GM18520 (cell line): ENCODE measurements around the gene SWSAP1.
"Not testable (repeated sequence)": the region's sequence is repeated elsewhere in the genome, so short reads cannot be mapped to it uniquely, and the experiment has no call there.

Experiments
- ATAC-seq: cut with Tn5 transposase; IDR thresholded peaks from one replicate; pipeline ENCODE4 v1.9.1; 2021; ENCODE audit not compliant: unreplicated experiment

Gene SWSAP1

DNA sequence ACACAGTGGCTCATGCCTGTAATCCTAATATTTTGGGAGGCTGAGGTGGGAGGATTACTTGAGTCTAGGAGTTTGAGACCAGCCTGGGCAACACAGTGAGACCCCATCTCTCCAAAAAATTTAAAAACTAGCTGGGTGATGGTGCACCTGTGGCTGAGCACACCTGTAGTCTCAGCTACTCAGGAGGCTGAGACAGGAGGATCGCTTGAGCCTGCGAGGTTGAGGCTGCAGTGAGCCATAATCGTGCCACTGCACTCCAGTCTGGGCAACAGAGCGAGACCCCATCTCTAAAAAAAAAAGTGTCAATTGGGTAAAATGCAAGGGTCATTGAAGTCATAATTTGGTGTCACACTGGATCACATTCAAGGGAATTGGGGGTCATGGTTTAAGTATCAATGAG lies 20.4 kb upstream of the SWSAP1 start:
- not testable (repeated sequence) for ATAC-seq

DNA sequence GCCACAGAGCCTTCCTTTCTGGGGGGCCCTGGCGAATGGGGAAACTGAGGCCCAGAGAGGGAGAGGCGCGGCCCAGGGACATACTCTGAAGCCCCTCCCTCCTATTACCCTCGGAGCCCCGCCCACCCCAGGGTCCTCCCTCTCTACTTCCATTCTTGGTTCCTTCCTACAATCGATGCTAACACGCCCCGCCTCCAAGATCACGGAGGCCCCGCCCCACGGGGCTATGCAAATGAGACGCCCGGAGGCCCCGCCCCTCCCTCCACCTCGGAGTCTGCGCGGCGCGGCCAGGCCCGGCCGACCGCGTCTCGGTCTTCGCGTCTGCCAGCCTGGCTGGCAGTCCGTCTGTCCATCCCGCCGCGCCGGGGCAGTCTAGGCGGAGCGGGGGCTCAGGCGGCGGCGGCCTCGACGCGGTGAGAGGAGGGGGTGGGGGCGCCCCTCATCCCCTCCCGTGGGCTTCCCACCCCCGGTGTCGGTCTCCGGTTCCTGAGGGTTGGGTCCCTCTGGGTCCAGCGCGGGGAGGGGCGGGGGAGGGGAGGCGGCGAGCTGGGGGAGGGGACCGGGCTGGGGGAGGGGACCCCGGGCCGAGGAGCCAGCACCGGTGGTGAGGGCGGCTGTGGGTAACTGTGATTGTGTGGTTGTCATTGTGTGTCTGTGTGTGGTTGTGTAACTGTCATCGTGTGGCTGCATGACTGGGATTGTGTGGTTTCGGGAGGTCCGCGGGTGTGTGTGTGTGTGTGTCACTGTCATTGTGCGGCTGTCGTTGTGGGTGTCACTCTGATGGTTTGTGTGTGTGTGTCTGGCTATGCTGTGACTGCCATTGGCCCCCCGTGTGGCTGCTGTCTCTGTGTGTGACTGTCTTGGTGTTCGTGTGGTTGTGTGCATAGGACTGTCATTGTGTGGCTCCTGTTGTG lies 19.0 kb upstream of the SWSAP1 start, which contains the start of gene PLPPR2:
TSS of gene PLPPR2 (plus strand) at position 273 of the 914 bp plus-strand sequence. CDS start 2,242 bp downstream, outside the sequence.
- no peak for ATAC-seq

DNA sequence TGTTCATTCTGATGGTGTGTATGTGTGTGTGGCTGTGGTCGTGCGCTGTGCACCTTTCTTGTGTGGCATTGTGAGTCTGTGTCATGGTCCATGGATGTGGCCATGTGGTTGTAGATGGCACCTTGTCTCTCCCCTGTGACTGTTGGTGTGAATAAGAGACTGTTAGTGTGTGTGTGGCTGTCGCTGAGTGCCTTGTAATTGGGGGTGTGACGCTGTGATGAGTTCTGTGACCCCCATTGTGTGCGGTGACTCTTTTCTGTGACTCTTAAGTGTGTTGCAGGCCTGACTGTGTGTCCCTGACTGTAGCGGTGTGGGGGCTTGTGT lies 18.4 kb upstream of the SWSAP1 start:
- no peak for ATAC-seq

DNA sequence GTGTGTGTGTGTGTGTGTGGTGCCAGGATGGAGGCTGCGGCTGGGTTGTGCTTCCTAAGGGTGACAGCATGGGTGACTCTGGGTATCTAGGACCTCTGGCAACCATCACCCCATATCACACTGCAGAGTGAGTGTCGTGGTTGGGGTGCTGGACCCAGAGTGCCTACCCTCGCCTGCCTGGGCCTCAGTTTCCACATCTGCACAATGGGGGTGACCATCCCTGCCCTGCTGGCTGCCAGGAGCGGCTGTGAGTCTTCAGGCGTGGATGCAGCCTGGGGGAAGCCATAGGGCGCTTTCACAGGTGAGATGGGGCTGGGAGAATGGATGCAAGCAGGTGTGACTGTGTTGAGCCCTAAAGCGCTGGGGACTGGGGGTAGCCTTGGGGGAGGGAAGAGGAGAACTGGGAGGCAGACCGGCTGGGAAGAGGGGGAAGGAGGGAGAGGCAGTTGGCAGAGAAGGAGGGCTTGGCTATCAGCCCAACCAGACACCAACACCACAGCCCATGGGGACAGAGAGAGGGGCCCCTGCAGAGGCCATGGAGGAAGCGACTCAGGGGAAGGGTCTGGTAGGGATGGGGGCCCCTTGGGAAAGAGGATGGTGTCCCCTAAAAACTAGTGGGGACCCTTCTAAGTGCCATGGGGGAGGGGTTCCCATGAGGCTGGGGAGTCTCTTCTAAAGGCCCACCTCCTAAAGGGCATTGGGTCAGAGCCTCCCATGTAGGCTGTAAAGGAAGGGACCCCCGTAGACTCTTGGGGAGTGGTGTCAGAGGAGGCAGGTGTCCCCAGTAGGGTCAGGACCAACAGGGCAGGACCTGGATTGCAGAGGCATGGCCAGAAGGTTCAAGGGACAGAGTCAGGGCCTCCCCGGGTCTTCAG lies 17.6 kb upstream of the SWSAP1 start:
- no peak for ATAC-seq

DNA sequence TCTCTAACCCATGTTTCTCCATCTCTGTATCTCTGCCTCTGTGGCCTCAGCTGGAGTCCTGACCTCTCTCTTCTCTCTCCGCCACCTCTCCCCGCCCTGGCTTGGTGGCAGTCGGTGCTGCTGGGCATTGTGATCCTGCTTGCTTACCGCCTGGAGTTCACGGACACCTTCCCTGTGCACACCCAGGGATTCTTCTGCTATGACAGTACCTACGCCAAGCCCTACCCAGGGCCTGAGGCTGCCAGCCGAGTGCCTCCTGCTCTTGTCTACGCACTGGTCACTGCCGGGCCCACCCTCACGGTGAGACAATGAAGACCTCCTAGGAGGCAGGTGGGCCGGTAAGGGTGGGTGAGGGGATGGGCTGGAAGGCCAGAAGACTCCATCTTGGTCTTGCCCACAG lies 15.0 kb upstream of the SWSAP1 start:
- ATAC-seq = no peak

DNA sequence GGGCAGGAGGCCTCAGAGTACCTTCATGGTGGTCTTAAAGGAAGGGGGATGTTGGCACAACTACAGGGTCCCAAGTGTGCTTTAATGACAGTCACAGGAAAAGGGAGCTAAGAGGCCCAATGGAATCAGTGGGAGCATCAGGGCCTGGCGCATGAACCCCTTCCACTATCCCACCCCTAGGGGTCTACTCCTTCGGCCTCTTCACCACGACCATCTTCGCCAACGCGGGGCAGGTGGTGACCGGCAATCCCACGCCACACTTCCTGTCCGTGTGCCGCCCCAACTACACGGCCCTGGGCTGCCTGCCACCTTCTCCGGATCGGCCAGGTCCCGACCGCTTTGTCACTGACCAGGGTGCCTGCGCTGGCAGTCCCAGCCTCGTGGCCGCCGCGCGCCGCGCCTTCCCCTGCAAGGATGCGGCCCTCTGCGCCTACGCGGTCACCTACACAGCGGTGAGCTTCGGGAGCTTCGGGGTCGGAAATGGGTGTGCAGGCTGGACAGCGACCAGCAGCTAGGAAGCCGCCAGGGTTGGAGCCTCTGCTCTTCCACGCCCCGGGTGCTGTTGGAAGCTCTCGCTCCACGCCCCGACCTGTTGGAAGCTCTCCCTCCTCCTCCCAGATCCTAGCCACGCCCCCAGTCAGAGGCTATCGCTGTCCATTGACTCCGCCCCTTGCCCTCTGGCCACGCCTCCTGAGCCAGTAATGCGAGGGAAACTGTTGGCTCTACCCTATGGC lies 13.3 kb upstream of the SWSAP1 start:
- no peak for ATAC-seq

DNA sequence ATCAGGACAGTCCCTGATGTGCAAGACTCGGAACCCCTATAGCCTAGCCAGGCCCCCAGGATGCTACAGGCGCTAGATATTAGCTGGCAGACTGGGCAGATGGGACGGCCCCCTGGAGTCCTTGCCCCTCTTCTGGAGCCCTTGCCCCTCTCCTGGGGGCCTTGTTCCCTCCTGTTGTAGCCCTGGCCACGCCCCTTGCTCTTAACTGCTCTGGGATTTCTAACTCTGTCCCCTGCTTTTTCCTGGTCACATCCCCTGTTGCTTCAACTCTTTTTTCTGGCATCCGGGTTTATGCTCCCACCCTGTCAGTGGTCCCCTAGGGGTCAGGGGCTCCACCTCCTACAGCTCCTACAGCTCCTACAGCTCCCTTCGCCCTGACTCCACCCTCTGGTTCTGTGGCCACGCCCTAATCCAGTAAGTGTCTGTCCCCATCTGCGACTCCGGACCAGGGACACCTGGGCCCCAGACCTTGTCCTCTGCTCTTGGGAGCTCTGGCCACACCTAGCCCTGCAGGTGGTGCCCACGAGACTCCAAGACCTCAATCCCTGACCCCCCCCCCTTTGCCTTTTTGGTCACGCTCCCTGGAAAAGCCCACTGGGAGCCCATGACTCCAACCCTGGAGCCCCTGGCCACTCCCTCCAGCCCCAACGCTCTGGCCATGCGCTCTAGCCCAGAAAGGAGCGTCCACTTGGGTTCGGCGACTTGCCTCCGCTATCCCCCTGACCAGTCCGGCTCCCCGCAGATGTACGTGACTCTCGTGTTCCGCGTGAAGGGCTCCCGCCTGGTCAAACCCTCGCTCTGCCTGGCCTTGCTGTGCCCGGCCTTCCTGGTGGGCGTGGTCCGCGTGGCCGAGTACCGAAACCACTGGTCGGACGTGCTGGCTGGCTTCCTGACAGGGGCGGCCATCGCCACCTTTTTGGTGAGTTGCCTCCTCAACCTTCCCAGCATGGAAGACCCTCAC lies 12.4 kb upstream of the SWSAP1 start:
- no peak for ATAC-seq

DNA sequence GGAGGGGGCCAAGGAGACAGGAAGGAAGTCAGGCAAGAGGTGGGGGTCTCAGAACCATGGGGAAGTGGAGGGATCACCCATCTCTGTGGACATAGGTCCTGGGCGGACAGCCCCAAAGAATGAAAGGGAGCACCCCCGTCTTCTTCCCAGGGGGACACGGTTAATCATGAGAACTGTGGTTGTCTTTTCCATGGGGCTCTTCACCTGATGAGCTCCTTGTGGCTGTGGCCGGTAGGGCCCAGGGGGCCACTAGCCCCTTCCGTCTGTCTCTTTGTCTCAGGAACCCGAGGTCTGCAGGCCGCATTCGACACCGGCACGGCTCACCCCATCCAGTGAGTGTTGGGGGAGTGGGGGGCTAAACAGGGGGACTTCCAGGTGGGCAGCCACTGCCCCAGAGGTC lies 10.6 kb upstream of the SWSAP1 start:
- ATAC-seq = no peak

DNA sequence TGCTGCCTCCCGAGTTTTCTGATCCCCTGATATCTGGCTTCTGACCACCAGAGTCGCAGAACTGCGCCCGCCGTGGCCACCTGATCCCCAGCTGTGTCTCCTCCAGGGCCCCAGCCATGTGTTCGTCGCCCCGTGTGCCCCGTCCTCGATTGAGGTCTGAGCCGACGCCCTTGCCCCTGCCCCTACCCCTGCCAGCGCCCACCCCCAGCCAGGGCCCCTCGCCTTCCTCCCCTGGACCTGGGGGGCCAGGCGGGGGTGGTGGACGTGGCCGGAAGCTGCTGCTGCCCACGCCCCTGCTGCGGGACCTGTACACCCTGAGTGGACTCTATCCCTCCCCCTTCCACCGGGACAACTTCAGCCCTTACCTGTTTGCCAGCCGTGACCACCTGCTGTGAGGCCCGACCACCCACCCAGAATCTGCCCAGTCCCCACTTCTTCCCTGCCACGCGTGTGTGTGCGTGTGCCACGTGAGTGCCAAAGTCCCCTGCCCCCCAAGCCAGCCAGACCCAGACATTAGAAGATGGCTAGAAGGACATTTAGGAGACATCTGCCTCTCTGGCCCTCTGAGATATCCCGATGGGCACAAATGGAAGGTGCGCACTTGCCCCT lies 10.1 kb upstream of the SWSAP1 start:
- ATAC-seq = no peak

DNA sequence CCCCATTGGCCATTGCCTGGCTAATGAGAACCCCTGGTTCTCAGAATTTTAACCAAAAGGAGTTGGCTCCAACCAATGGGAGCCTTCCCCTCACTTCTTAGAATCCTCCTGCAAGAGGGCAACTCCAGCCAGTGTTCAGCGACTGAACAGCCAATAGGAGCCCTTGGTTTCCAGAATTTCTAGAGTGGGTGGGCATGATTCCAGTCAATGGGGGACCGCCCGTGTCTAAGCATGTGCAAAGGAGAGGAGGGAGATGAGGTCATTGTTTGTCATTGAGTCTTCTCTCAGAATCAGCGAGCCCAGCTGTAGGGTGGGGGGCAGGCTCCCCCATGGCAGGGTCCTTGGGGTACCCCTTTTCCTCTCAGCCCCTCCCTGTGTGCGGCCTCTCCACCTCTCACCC lies 9.5 kb upstream of the SWSAP1 start:
- no peak for ATAC-seq

DNA sequence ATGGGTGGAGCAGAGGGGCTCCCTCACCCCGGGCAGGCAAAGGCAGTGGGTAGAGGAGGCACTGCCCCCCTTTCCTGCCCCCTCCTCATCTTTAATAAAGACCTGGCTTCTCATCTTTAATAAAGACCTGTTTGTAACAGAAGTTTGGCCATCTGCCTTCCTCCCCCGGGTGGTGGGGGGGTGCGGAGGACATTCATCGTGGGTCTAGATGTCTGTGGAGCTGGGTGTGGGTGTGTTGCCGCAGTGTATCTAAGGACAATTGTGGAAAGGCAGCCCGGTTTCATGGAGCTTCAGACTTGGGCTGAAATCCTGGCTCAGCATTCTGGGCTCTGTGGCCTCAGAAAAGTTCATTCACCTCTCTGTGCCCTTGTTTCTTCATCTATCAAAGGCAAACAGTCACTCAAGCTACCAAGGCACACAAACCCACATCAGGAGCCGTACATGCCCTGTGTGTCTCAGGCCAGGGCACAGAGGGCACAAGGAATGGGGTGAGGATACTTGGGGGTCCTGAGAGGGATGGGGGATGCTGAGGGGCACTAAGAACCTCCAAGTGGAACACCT lies 8.8 kb upstream of the SWSAP1 start:
- ATAC-seq = no peak

DNA sequence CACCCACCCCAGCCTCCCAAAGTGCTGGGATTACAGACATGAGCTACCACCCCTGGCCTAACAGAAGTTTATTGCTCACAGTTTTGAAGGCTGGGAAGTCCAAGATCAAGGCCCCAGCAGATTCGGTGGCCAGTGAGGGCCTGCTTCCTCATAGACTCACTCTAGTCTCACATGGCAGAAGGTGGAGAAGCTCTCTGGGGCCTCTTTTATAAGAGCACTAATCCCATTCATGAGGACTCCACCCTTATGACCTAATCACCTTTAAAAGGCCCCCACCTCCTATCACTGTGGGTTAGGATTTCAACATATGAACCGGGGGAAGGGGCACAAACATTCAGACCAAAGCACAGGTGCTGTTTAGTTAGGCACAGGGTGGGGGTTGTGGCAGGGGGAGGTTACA lies 6.9 kb upstream of the SWSAP1 start:
- no peak for ATAC-seq

DNA sequence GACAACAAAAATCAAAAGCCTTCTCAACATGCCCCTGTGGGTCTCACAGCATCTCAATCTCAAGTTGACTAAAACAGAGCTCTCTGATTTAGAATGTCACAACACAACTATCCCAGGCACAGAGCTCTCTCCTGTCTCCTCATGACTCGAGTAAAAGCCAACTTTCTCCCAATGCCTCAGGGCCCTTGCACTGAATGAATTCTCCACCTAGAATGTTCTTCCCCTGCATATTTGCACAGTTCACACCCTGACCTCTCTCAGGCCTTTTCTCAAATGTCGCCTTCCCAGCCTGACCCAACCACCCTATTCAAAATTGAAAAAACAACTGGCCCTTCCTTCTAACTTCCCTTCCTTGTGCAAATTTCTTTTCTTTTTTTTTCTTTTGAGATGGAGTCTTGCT lies 3.7 kb upstream of the SWSAP1 start:
- ATAC-seq = no peak

GRCh38 chr19:11373166-11373884 lies 1.1 kb upstream of the SWSAP1 start:
- no peak for ATAC-seq

GRCh38 chr19:11373885-11374432 lies 507 bp upstream of the SWSAP1 start:
- ATAC-seq = no peak

DNA sequence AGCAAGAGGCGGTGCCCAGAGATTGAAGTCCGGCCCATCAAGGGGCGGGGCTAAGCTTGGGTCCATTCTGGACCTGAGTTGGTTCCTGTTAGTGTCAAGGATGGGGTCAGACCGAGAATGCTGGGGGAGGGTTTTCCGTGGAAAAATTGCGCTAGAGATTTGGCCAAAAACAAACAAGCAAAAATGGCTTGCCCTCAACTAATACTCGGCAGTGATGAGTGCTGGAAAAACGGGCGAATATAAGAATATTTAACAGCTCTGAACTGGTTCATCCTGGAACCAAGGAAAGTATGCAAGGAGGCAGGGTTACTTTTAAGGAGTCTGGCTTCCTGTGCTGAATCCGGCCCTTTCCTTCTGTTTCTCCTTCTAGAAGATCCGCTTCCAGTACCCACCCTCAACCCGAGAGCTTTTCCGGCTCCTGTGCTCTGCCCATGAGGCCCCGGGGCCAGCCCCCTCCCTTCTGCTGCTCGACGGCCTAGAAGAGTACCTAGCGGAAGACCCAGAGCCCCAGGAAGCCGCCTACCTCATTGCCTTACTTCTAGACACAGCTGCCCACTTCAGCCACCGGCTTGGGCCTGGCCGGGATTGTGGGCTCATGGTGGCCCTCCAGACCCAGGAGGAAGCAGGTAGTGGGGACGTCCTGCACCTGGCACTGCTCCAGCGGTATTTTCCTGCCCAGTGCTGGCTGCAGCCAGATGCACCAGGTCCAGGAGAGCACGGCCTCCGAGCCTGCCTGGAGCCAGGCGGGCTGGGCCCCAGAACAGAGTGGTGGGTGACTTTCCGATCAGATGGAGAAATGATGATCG lies 880 bp downstream of the SWSAP1 start:
- ATAC-seq = no peak

DNA sequence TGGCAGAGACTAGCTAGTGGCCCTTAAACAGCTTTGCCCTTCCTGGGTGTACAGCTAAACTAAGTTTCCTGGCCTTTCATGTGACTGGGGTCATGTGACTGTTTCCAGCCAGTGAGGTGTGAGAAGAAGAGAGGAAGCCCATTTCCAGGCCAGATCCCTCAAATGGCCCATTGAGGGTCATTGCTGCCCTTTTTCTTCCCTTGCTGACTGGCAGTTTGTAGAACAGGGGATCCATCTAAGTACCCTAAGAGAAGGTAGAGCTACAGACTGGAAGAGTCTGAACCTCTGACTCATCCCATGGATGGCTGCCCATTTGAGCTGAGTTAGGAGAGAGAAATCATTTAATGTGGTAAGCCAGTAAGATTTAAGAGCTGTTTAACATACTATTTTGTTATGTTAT lies 2.8 kb downstream of the SWSAP1 start:
- no peak for ATAC-seq

- no peak for ATAC-seq
Measured at GRCh38 chr19:11377756-11378155, 3.3 kb downstream of the SWSAP1 start.
